ENCODE data around the gene CCDC137. TPM values are rescaled to one million over a fixed set of nuclear protein-coding genes. Genes with fewer than 3 reads are reported as not detected.

Gene CCDC137
- total and polyA plus RNA-seq, 2 of the 13 experiments (the other 11 are each of a cell fraction or from before 2014, with no cell fraction given), result 14.6 to 39.1 TPM

DNA sequence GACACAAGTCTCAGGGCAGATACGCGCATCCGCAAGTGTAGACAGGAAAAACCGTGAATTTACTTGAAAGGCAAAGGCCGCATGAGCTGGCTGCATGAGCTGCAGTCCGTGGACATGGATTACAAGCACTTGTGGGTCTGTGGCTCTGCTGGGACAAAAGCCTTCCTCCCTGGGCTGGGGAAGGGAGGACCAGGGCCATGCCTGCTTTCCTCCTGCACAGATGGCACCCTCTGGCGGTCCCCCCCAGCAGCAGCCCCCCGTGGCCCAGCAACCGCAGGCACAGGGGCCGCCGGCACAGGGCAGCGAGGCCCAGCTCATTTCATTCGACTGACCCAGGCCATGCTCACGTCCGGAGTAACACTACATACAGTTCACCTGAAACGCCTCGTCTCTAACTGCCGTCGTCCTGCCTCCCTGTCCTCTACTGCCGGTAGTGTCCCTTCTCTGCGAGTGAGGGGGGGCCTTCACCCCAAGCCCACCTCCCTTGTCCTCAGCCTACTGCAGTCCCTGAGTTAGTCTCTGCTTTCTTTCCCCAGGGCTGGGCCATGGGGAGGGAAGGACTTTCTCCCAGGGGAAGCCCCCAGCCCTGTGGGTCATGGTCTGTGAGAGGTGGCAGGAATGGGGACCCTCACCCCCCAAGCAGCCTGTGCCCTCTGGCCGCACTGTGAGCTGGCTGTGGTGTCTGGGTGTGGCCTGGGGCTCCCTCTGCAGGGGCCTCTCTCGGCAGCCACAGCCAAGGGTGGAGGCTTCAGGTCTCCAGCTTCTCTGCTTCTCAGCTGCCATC is 34.9 kb downstream of the CCDC137 start (continued):
- TF ChIP-seq NR2F2 (IDR thresholded peaks at IDR 0.05; ENCODE audit: borderline replicate concordance, low read depth) (no peak), ZNF263 (CRISPR knock-in tag; IDR thresholded peaks at IDR 0.05) (no peak; the same call in 1 of the 2 replicates), HNF1A (IDR thresholded peaks at IDR 0.05; ENCODE audit: low read depth) (no peak), HNF1A (CRISPR knock-in tag; IDR thresholded peaks at IDR 0.05; ENCODE audit: borderline replicate concordance) (no peak), KLF11 (CRISPR knock-in tag; IDR thresholded peaks at IDR 0.05) (no peak), RAD21 (CRISPR knock-in tag; IDR thresholded peaks at IDR 0.05) (0 out of 2 replicates have a peak, but pooled peaks have one; percentile 10), ZBTB20 (CRISPR knock-in tag; IDR thresholded peaks at IDR 0.05; ENCODE audit: borderline replicate concordance, low read depth) (peak; percentile 66; the same call in 1 of the 2 replicates), GFI1 (CRISPR knock-in tag; IDR thresholded peaks at IDR 0.05; ENCODE audit: borderline replicate concordance) (no peak), ZNF607 (CRISPR knock-in tag; IDR thresholded peaks at IDR 0.05; ENCODE audit: borderline replicate concordance) (no peak), THAP8 (CRISPR knock-in tag; IDR thresholded peaks at IDR 0.05; ENCODE audit: borderline replicate concordance) (no peak), ZNF619 (CRISPR knock-in tag; IDR thresholded peaks at IDR 0.05) (no peak), ARID2 (CRISPR knock-in tag; IDR thresholded peaks at IDR 0.05; ENCODE audit: borderline replicate concordance) (no peak), MED13 (CRISPR knock-in tag; IDR thresholded peaks at IDR 0.05) (no peak), ZNF557 (CRISPR knock-in tag; IDR thresholded peaks at IDR 0.05) (no peak), CENPX (CRISPR knock-in tag; IDR thresholded peaks at IDR 0.05) (no peak), TARDBP (CRISPR knock-in tag; IDR thresholded peaks at IDR 0.05) (peak; percentile 45; the same call in 1 of the 2 replicates), ZNF205 (CRISPR knock-in tag; IDR thresholded peaks at IDR 0.05) (0 out of 2 replicates have a peak, but pooled peaks have one; percentile 36), ZFP90 (CRISPR knock-in tag; IDR thresholded peaks at IDR 0.05; ENCODE audit: borderline replicate concordance) (no peak)
- TF ChIP-seq, protein P1, sequence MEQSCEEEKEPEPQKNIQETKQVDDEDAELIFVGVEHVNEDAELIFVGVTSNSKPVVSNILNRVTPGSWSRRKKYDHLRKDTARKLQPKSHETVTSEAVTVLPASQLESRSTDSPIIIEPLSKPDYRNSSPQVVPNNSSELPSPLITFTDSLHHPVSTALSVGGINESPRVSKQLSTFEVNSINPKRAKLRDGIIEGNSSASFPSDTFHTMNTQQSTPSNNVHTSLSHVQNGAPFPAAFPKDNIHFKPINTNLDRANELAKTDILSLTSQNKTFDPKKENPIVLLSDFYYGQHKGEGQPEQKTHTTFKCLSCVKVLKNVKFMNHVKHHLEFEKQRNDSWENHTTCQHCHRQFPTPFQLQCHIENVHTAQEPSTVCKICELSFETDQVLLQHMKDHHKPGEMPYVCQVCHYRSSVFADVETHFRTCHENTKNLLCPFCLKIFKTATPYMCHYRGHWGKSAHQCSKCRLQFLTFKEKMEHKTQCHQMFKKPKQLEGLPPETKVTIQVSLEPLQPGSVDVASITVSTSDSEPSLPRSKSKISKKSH (CRISPR knock-in tag; IDR thresholded peaks at IDR 0.05; ENCODE audit: borderline replicate concordance), result no peak
- TF ChIP-seq, protein P2, sequence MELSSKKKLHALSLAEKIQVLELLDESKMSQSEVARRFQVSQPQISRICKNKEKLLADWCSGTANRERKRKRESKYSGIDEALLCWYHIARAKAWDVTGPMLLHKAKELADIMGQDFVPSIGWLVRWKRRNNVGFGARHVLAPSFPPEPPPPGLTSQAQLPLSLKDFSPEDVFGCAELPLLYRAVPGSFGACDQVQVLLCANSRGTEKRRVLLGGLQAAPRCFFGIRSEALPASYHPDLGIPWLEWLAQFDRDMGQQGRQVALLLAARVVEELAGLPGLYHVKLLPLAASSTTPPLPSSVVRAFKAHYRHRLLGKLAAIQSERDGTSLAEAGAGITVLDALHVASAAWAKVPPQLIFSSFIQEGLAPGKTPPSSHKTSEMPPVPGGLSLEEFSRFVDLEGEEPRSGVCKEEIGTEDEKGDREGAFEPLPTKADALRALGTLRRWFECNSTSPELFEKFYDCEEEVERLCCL (CRISPR knock-in tag; IDR thresholded peaks at IDR 0.05; ENCODE audit: borderline replicate concordance), result no peak
- TF ChIP-seq, protein P3, sequence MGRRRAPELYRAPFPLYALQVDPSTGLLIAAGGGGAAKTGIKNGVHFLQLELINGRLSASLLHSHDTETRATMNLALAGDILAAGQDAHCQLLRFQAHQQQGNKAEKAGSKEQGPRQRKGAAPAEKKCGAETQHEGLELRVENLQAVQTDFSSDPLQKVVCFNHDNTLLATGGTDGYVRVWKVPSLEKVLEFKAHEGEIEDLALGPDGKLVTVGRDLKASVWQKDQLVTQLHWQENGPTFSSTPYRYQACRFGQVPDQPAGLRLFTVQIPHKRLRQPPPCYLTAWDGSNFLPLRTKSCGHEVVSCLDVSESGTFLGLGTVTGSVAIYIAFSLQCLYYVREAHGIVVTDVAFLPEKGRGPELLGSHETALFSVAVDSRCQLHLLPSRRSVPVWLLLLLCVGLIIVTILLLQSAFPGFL (CRISPR knock-in tag; IDR thresholded peaks at IDR 0.05), result no peak
